Measurements from ENCODE around the gene CALCOCO1. TPM values are rescaled to one million over a fixed set of nuclear protein-coding genes. Genes with fewer than 3 reads are reported as not detected.

CALCOCO1 gene
- total and polyA plus RNA-seq, 12 donors, result 48.0 to 187 (median 122) TPM

- 20 to 27% (median 26%) methylated on average over 8 of the region's 8 CpGs for WGBS, 4 donors
- H3K9me3 ChIP-seq (replicated peaks in 1 of 3), result no peaks in the 10 kb centered on the region
- intact Hi-C loops (cut with DNase I), result loop anchor here (5.0 kb wide), 2 partner anchors 128 to 133 kb away; no protein-coding TSS in a partner anchor
- H3K27me3 ChIP-seq, result no peaks in the 10 kb centered on the region
- TF ChIP-seq CTCF (IDR thresholded peaks at IDR 0.05) (no peak), POLR2A (IDR thresholded peaks at IDR 0.05) (no peak)
- peaks cover 0 to 33% of the 10 kb centered on the region in 2 donors for H3K36me3 ChIP-seq (replicated peaks in 1 of 2)
- peaks cover 15 to 56% of the 10 kb centered on the region in 2 donors for H3K4me1 ChIP-seq (replicated peaks in 1 of 2)
- H3K4me3 ChIP-seq, result peak overlapping the region in 3 of 4 donors; percentile 70 to 81 (median 80)
- H3K27ac ChIP-seq, result peak overlapping the region in 4 of 5 donors; percentile 69 to 96 (median 87)
- DNase-seq, result peak in 1 of 7 donors; percentile 19
These were observed 52.1 kb downstream of the CALCOCO1 start for GRCh38 chr12:53674977-53675700.

GRCh38 chr12:53670971-53671370 is 56.3 kb downstream of the CALCOCO1 start:
- H3K36me3 ChIP-seq (replicated peaks in 1 of 2), result peaks cover 0 to 74% of the 10 kb centered on the region in 2 donors
- DNase-seq, result no peak
- TF ChIP-seq CTCF (IDR thresholded peaks at IDR 0.05), result no peak
- no peak for TF ChIP-seq POLR2A (IDR thresholded peaks at IDR 0.05)
- H3K9me3 ChIP-seq (replicated peaks in 1 of 3), result no peaks in the 10 kb centered on the region
- H3K27me3 ChIP-seq, result no peaks in the 10 kb centered on the region
- intact Hi-C loops (cut with DNase I), result no loop called here
- H3K4me3 ChIP-seq, result no peak overlapping the region
- peaks cover 6 to 43% of the 10 kb centered on the region in 2 donors for H3K4me1 ChIP-seq (replicated peaks in 1 of 2)
- H3K27ac ChIP-seq, result no peak overlapping the region

- Histone ChIP-seq H3K36me3 (replicated peaks in 1 of 2) (peaks cover 0 to 81% of the 10 kb centered on the region in 2 donors), H3K4me1 (replicated peaks in 1 of 2) (peaks cover 6 to 43% of the 10 kb centered on the region in 2 donors), H3K4me3 (no peak overlapping the region), H3K9me3 (replicated peaks in 1 of 3) (no peaks in the 10 kb centered on the region), H3K27ac (peak overlapping the region in 1 of 5 donors; percentile 1), H3K27me3 (no peaks in the 10 kb centered on the region)
- 88 to 93% (median 91%) methylated on average over 7 of the region's 7 CpGs for whole genome bisulfite sequencing, 4 donors
- DNase-seq, result no peak
- TF ChIP-seq POLR2A (IDR thresholded peaks at IDR 0.05) (no peak), CTCF (IDR thresholded peaks at IDR 0.05) (no peak)
- intact Hi-C loops (cut with DNase I), result no loop called here
These were observed 56.9 kb downstream of the CALCOCO1 start for GRCh38 chr12:53670308-53670707.

GRCh38 chr12:53667080-53667479 is 60.2 kb downstream of the CALCOCO1 start:
- Histone ChIP-seq H3K36me3 (replicated peaks in 1 of 2) (peaks cover 0 to 84% of the 10 kb centered on the region in 2 donors), H3K27ac (no peak overlapping the region), H3K27me3 (no peaks in the 10 kb centered on the region), H3K4me1 (replicated peaks in 1 of 2) (peaks cover 0 to 22% of the 10 kb centered on the region in 2 donors), H3K9me3 (replicated peaks in 1 of 3) (no peaks in the 10 kb centered on the region), H3K4me3 (no peak overlapping the region)
- intact Hi-C loops (cut with DNase I), result no loop called here
- WGBS, 4 donors, result 89 to 95% (median 92%) methylated on average over 2 of the region's 2 CpGs
- no peak for DNase-seq
- TF ChIP-seq CTCF (IDR thresholded peaks at IDR 0.05) (no peak), POLR2A (IDR thresholded peaks at IDR 0.05) (no peak)

Data from adrenal gland (tissue), 12 donors.